Upper lobe of left lung (tissue), 4 donors: ENCODE measurements around the gene NDUFB4.

Experiments used
- EP300 ChIP-seq, 4 donors: sonication (generic); formaldehyde crosslinking; IDR thresholded peaks; one replicate each; pipeline ENCODE4 v1.5.1; 2017; ENCODE audit warnings: antibody characterized with exemption in 4 of 4, control low read depth in 2 of 4
- POLR2AphosphoS5 ChIP-seq, 2 donors: sonication (generic); formaldehyde crosslinking; IDR thresholded peaks; one replicate each; pipeline ENCODE4 v1.5.1; 2017; ENCODE audit warnings: antibody characterized with exemption in 2 of 2
- TF ChIP-seq, protein P1 (sequence below), 6 experiments: fragments of 450-650 bp in 4 of 6; fragments of 200-600 bp in 2 of 6; sonication (generic) in 2 of 6; IDR thresholded peaks; one replicate each; pipeline ENCODE4 v1.5.1; 2016 to 2019; ENCODE audit warnings: antibody characterized with exemption in 6 of 6

DNA sequence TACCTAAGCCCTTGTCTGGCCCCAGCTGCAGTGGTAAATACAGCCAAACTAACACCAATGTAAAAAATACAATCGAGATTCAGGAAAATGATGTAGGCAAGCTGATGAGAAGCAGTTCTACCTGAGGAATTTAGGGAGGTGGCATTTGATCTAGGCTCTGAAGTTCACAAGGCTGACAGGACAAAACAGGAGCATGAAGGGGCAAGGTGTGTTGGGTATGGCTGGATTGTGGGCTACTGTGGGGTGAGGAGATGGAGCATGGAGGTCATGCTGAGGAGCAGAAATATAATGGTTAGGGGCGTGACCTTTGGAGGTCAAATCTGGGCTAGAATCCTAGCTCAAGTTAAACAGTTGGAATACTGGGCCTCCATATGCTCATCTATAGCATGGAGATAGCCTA lies 6.5 kb downstream of the NDUFB4 start:
- TF ChIP-seq POLR2AphosphoS5 (IDR thresholded peaks at IDR 0.05) (no peak), EP300 (IDR thresholded peaks at IDR 0.05) (no peak)
- TF ChIP-seq, protein P1, sequence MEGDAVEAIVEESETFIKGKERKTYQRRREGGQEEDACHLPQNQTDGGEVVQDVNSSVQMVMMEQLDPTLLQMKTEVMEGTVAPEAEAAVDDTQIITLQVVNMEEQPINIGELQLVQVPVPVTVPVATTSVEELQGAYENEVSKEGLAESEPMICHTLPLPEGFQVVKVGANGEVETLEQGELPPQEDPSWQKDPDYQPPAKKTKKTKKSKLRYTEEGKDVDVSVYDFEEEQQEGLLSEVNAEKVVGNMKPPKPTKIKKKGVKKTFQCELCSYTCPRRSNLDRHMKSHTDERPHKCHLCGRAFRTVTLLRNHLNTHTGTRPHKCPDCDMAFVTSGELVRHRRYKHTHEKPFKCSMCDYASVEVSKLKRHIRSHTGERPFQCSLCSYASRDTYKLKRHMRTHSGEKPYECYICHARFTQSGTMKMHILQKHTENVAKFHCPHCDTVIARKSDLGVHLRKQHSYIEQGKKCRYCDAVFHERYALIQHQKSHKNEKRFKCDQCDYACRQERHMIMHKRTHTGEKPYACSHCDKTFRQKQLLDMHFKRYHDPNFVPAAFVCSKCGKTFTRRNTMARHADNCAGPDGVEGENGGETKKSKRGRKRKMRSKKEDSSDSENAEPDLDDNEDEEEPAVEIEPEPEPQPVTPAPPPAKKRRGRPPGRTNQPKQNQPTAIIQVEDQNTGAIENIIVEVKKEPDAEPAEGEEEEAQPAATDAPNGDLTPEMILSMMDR (IDR thresholded peaks at IDR 0.05): no peak
